ENCODE measurements around the gene TMEM186.

The TMEM186 gene

GRCh38 chr16:8832717-8833105, 35.3 kb upstream of the TMEM186 start:
- Mint-ChIP-seq H3K27ac (no peak overlapping the region), H3K4me3 (no peak overlapping the region), H3K9me3 (no peaks in the 10 kb centered on the region), H3K27me3 (ENCODE audit: low read depth) (no peaks in the 10 kb centered on the region), H3K36me3 (ENCODE audit: low read depth) (peaks cover 19% of the 10 kb centered on the region), H3K4me1 (peaks cover 5% of the 10 kb centered on the region)
- no peak for TF ChIP-seq CTCF (IDR thresholded peaks at IDR 0.05; ENCODE audit: unreplicated experiment in 3 of 3)

- Mint-ChIP-seq H3K36me3 (ENCODE audit: low read depth) (peaks cover 19% of the 10 kb centered on the region), H3K4me1 (peaks cover 5% of the 10 kb centered on the region), H3K27me3 (ENCODE audit: low read depth) (no peaks in the 10 kb centered on the region), H3K9me3 (no peaks in the 10 kb centered on the region), H3K4me3 (no peak overlapping the region), H3K27ac (no peak overlapping the region)
- TF ChIP-seq CTCF (IDR thresholded peaks at IDR 0.05; ENCODE audit: unreplicated experiment in 3 of 3) = no peak
Observed at GRCh38 chr16:8831871-8832716, 34.7 kb upstream of the TMEM186 start.

GRCh38 chr16:8831450-8831849, 34.0 kb upstream of the TMEM186 start:
- Mint-ChIP-seq H3K9me3 (no peaks in the 10 kb centered on the region), H3K36me3 (ENCODE audit: low read depth) (peaks cover 19% of the 10 kb centered on the region), H3K4me3 (no peak overlapping the region), H3K4me1 (peaks cover 5% of the 10 kb centered on the region), H3K27ac (no peak overlapping the region), H3K27me3 (ENCODE audit: low read depth) (no peaks in the 10 kb centered on the region)
- TF ChIP-seq CTCF (IDR thresholded peaks at IDR 0.05; ENCODE audit: unreplicated experiment in 3 of 3) = no peak

- Mint-ChIP-seq H3K27ac (no peak overlapping the region), H3K4me3 (no peak overlapping the region), H3K27me3 (ENCODE audit: low read depth) (no peaks in the 10 kb centered on the region), H3K36me3 (ENCODE audit: low read depth) (peaks cover 33% of the 10 kb centered on the region), H3K9me3 (no peaks in the 10 kb centered on the region), H3K4me1 (peaks cover 5% of the 10 kb centered on the region)
- TF ChIP-seq CTCF (IDR thresholded peaks at IDR 0.05; ENCODE audit: unreplicated experiment in 3 of 3) = no peak
Observed at GRCh38 chr16:8828541-8829165, 31.2 kb upstream of the TMEM186 start.

GRCh38 chr16:8826278-8826879, 28.9 kb upstream of the TMEM186 start:
- Mint-ChIP-seq H3K9me3 (no peaks in the 10 kb centered on the region), H3K27me3 (ENCODE audit: low read depth) (no peaks in the 10 kb centered on the region), H3K4me3 (no peak overlapping the region), H3K27ac (no peak overlapping the region), H3K36me3 (ENCODE audit: low read depth) (peaks cover 45% of the 10 kb centered on the region), H3K4me1 (no peaks in the 10 kb centered on the region)
- no peak for TF ChIP-seq CTCF (IDR thresholded peaks at IDR 0.05; ENCODE audit: unreplicated experiment in 3 of 3)
